Uterus (tissue), 2 donors: ENCODE data around the gene SLC35E2B.

Experiments
- POLR2A ChIP-seq, 2 donors: fragments of 450-650 bp; IDR thresholded peaks; one replicate each; pipeline ENCODE4 v1.6.1; 2016; ENCODE audit warnings: antibody characterized with exemption in 2 of 2, mild to moderate bottlenecking in 1 of 2, moderate library complexity in 1 of 2
- TF ChIP-seq, protein P1 (sequence below), 4 experiments: fragments of 200-600 bp in 2 of 4; fragments of 450-650 bp in 2 of 4; sonication (generic) in 2 of 4; IDR thresholded peaks; one replicate each; pipeline ENCODE4 v1.5.1; 2016 to 2019; ENCODE audit warnings: antibody characterized with exemption in 4 of 4, mild to moderate bottlenecking in 2 of 4, moderate library complexity in 1 of 4

DNA sequence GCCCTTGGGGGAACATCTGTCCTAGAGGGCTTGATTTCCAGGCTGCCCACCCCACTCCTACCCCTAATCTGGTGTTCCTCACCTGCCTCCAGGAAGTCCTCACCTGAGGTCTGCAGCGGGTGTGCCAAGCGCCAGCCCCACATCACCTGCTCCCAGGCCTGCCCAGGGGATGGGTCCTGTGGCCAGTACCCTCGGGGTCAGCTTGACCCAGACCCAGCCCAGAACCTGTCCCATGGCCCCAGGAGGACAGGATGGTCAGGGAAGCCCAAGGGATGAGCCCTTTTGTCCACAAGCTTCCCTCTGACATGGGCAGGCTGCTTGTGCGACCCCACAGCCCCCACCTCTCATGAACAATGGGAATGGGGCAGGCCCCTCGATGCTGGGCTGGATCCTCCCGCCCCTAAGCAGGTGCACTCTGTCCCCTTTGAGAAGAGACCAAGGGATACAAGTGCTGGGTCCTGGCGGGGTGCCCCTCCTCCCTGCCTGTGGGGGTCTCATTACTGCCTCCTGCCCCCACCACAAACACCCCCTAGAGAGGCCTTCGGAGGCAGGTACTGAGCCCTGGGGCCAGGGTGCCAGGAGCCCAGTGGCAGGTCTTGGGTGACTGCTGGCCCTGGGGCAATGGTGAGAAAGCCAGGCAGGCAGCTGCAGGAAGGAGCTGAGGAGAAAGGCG, 74.1 kb downstream of the SLC35E2B start:
- TF ChIP-seq, protein P1, sequence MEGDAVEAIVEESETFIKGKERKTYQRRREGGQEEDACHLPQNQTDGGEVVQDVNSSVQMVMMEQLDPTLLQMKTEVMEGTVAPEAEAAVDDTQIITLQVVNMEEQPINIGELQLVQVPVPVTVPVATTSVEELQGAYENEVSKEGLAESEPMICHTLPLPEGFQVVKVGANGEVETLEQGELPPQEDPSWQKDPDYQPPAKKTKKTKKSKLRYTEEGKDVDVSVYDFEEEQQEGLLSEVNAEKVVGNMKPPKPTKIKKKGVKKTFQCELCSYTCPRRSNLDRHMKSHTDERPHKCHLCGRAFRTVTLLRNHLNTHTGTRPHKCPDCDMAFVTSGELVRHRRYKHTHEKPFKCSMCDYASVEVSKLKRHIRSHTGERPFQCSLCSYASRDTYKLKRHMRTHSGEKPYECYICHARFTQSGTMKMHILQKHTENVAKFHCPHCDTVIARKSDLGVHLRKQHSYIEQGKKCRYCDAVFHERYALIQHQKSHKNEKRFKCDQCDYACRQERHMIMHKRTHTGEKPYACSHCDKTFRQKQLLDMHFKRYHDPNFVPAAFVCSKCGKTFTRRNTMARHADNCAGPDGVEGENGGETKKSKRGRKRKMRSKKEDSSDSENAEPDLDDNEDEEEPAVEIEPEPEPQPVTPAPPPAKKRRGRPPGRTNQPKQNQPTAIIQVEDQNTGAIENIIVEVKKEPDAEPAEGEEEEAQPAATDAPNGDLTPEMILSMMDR (IDR thresholded peaks at IDR 0.05): no peak
- TF ChIP-seq POLR2A (IDR thresholded peaks at IDR 0.05): no peak
